ENCODE measurements around the gene MEIOSIN.
"Not testable (repeated sequence)": the region's sequence is repeated elsewhere in the genome, so short reads cannot be mapped to it uniquely, and the experiment has no call there.

The MEIOSIN gene

GRCh38 chr19:45733160-45733810 lies at the start of gene MEIOSIN:
Gene MEIOSIN, plus strand, starts transcription at chr19:45733439. Its CDS starts 1,938 bp downstream, at chr19:45735377.
- no peak for DNase-seq (ENCODE audit: low read depth in 1 of 2, low spot score in 1 of 2)

- not testable (repeated sequence) for DNase-seq (ENCODE audit: low read depth in 1 of 2, low spot score in 1 of 2)
These were observed 48.2 kb upstream of the MEIOSIN start for GRCh38 chr19:45685045-45685444.

- no peak for DNase-seq (ENCODE audit: low read depth in 1 of 2, low spot score in 1 of 2)
These were observed 45.6 kb upstream of the MEIOSIN start for GRCh38 chr19:45687599-45687998.

GRCh38 chr19:45691516-45692186 lies 41.6 kb upstream of the MEIOSIN start, which contains the start of gene SNRPD2:
Gene SNRPD2, minus strand, starts transcription at chr19:45691953. Its CDS starts 65 bp downstream, at chr19:45691888.
- peak; percentile 83 to 90 for DNase-seq (ENCODE audit: low read depth in 1 of 2, low spot score in 1 of 2)

- DNase-seq (ENCODE audit: low read depth in 1 of 2, low spot score in 1 of 2), result peak; percentile 91 to 92
These were observed 40.8 kb upstream of the MEIOSIN start, which contains the start of gene QPCTL for GRCh38 chr19:45692187-45693105. Gene QPCTL, plus strand, starts transcription at chr19:45692666. Its CDS starts 38 bp downstream, at chr19:45692704.

GRCh38 chr19:45693106-45693788 lies 40.0 kb upstream of the MEIOSIN start:
- DNase-seq (ENCODE audit: low read depth in 1 of 2, low spot score in 1 of 2), result peak; percentile 55 to 62

GRCh38 chr19:45701676-45702075 lies 31.6 kb upstream of the MEIOSIN start:
- no peak for DNase-seq (ENCODE audit: low read depth in 1 of 2, low spot score in 1 of 2)

GRCh38 chr19:45705115-45705514 lies 28.1 kb upstream of the MEIOSIN start:
- no peak for DNase-seq (ENCODE audit: low read depth in 1 of 2, low spot score in 1 of 2)

GRCh38 chr19:45705710-45706415 lies 27.4 kb upstream of the MEIOSIN start:
- no peak for DNase-seq (ENCODE audit: low read depth in 1 of 2, low spot score in 1 of 2)

GRCh38 chr19:45710356-45711130 lies 22.7 kb upstream of the MEIOSIN start:
- no peak for DNase-seq (ENCODE audit: low read depth in 1 of 2, low spot score in 1 of 2)

- DNase-seq (ENCODE audit: low read depth in 1 of 2, low spot score in 1 of 2), result no peak
These were observed 21.2 kb upstream of the MEIOSIN start for GRCh38 chr19:45711851-45712698.

GRCh38 chr19:45712699-45713067 lies 20.6 kb upstream of the MEIOSIN start:
- DNase-seq (ENCODE audit: low read depth in 1 of 2, low spot score in 1 of 2), result no peak

GRCh38 chr19:45713141-45713540 lies 20.1 kb upstream of the MEIOSIN start:
- no peak for DNase-seq (ENCODE audit: low read depth in 1 of 2, low spot score in 1 of 2)

- DNase-seq (ENCODE audit: low read depth in 1 of 2, low spot score in 1 of 2), result no peak
These were observed 18.1 kb upstream of the MEIOSIN start for GRCh38 chr19:45715139-45715538.

GRCh38 chr19:45716359-45717130 lies 16.7 kb upstream of the MEIOSIN start:
- no peak for DNase-seq (ENCODE audit: low read depth in 1 of 2, low spot score in 1 of 2)

- DNase-seq (ENCODE audit: low read depth in 1 of 2, low spot score in 1 of 2), result peak; percentile 94 to 96
These were observed 15.9 kb upstream of the MEIOSIN start for GRCh38 chr19:45717131-45717982.

Measured in activated T-helper 1 cell treated with anti-CD3 and anti-CD28 coated beads, Interleukin-2, amount 50 U/mL, for 16 hours (primary cell).